Astrocyte (in vitro differentiated cells and primary cell): ENCODE measurements around the gene SLC16A10. TPM values are rescaled to one million over a fixed set of nuclear protein-coding genes. Genes with fewer than 3 reads are reported as not detected.

Experiments
- DNase-seq: peaks from one replicate; pipeline ENCODE4 v3.0.0-alpha.2; 2010; ENCODE audit warnings: low read depth
- FAIRE-seq: peaks from 2 replicates; lab custom pipeline; 2011; peaks lifted over from hg19 to GRCh38; lab: Jason Lieb, UNC
- H2AFZ ChIP-seq: 2 replicates; pipeline ENCODE4 v1.6.0; 2012; ENCODE audit warnings: low read depth, low read length, inconsistent platforms
- H3K27ac ChIP-seq: 2 replicates; pipeline ENCODE4 v1.5.1; 2011; ENCODE audit warnings: low read depth, low read length, inconsistent platforms
- H3K27me3 ChIP-seq: 2 replicates; pipeline ENCODE4 v1.6.0; 2011; ENCODE audit warnings: low read length, inconsistent platforms; ENCODE audit not compliant: insufficient read depth
- H3K36me3 ChIP-seq: 2 replicates; pipeline ENCODE4 v1.5.1; 2011; ENCODE audit warnings: low read length, inconsistent platforms; ENCODE audit not compliant: insufficient read depth
- H3K4me1 ChIP-seq: 2 replicates; pipeline ENCODE4 v1.5.1; 2011; ENCODE audit warnings: low read length, inconsistent platforms; ENCODE audit not compliant: insufficient read depth
- H3K4me2 ChIP-seq: 2 replicates; pipeline ENCODE4 v1.6.0; 2012; ENCODE audit warnings: low read length, inconsistent platforms
- H3K4me3 ChIP-seq: 2 replicates; pipeline ENCODE4 v1.5.1; 2011; ENCODE audit warnings: low read depth, mild to moderate bottlenecking, low read length, inconsistent platforms; ENCODE audit not compliant: insufficient read depth
- H3K79me2 ChIP-seq: 2 replicates; pipeline ENCODE4 v1.6.0; 2012; ENCODE audit warnings: mild to moderate bottlenecking, low read length, inconsistent platforms; ENCODE audit not compliant: insufficient read depth
- H3K9ac ChIP-seq: 2 replicates; pipeline ENCODE4 v1.6.0; 2012; ENCODE audit warnings: mild to moderate bottlenecking, low read length, inconsistent platforms
- H3K9me3 ChIP-seq: 2 replicates; pipeline ENCODE4 v1.5.1; 2012; ENCODE audit warnings: low read depth, mild to moderate bottlenecking, low read length, inconsistent platforms; ENCODE audit not compliant: insufficient read depth
- H4K20me1 ChIP-seq: 2 replicates; pipeline ENCODE4 v1.6.0; 2012; ENCODE audit warnings: low read length, inconsistent platforms; ENCODE audit not compliant: insufficient read depth
- H3K27ac Mint-ChIP-seq: one replicate; pipeline ENCODE4 v1.8.0; 2021; ENCODE audit warnings: mild to moderate bottlenecking, mixed read lengths; ENCODE audit not compliant: unreplicated experiment
- H3K27me3 Mint-ChIP-seq: one replicate; pipeline ENCODE4 v1.8.0; 2021; ENCODE audit warnings: low read depth, mixed read lengths; ENCODE audit not compliant: unreplicated experiment
- H3K36me3 Mint-ChIP-seq: one replicate; pipeline ENCODE4 v1.8.0; 2021; ENCODE audit warnings: low read depth, mixed read lengths; ENCODE audit not compliant: unreplicated experiment
- H3K4me1 Mint-ChIP-seq: one replicate; pipeline ENCODE4 v1.8.0; 2021; ENCODE audit warnings: low read depth, mixed read lengths; ENCODE audit not compliant: unreplicated experiment
- H3K4me3 Mint-ChIP-seq: one replicate; pipeline ENCODE4 v1.8.0; 2021; ENCODE audit warnings: mild to moderate bottlenecking, moderate library complexity, mixed read lengths; ENCODE audit not compliant: unreplicated experiment
- H3K9me3 Mint-ChIP-seq: one replicate; pipeline ENCODE4 v1.8.0; 2021; ENCODE audit warnings: mild to moderate bottlenecking, mixed read lengths; ENCODE audit not compliant: unreplicated experiment
- EZH2 ChIP-seq: IDR thresholded peaks from 2 replicates; pipeline ENCODE4 v1.6.1; 2012; ENCODE audit warnings: mild to moderate bottlenecking, low read length, inconsistent platforms; ENCODE audit not compliant: insufficient read depth
- total RNA-seq: library from RNA; stranded (reverse); gene quantifications from 2 replicates; pipeline ENCODE4 v1.2.1, GENCODE V29; 2021
- TF ChIP-seq, protein P1 (sequence below): IDR thresholded peaks from 2 replicates; pipeline ENCODE4 v1.5.1; 2011; ENCODE audit warnings: low read depth, mild to moderate bottlenecking, inconsistent platforms, low read length, moderate library complexity; ENCODE audit not compliant: insufficient read depth

SLC16A10 gene
- total RNA-seq, 1 donor from 2014 or later = 0.18 TPM

DNA sequence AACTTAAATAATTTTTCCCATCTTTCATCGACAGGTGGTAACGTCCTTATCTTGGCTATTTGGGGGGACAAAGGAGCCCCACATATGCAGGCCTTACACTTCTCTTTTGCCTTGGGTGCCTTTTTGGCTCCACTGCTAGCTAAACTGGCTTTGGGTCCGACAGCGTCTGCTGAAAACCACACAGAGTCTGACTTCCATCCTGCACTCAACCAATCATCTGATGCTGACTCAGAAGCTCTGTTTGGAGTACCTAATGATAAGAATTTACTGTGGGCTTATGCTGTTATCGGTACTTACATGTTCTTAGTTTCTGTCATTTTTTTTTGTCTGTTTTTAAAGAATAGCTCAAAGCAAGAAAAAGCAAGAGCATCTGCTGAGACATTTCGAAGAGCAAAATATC, 178.5 kb downstream of the SLC16A10 start:
- DNase-seq (peak; percentile 76), FAIRE-seq (no peak)
- Histone ChIP-seq H3K4me3 (no peak overlapping the region), H4K20me1 (peaks cover 20% of the 10 kb centered on the region), H3K36me3 (peaks cover 12% of the 10 kb centered on the region), H3K79me2 (peaks cover 29% of the 10 kb centered on the region), H3K4me1 (peaks cover 15% of the 10 kb centered on the region), H3K27me3 (no peaks in the 10 kb centered on the region), H3K4me2 (peak overlapping the region; percentile 8), H3K9ac (no peak overlapping the region), H3K9me3 (no peaks in the 10 kb centered on the region), H3K27ac (no peak overlapping the region), H2AFZ (no peak overlapping the region)
- H3K27me3 Mint-ChIP-seq = no peaks in the 10 kb centered on the region
- H3K4me1 Mint-ChIP-seq = peaks cover 27% of the 10 kb centered on the region
- peaks cover 16% of the 10 kb centered on the region for H3K36me3 Mint-ChIP-seq
- H3K27ac Mint-ChIP-seq = no peak overlapping the region
- TF ChIP-seq, protein P1, sequence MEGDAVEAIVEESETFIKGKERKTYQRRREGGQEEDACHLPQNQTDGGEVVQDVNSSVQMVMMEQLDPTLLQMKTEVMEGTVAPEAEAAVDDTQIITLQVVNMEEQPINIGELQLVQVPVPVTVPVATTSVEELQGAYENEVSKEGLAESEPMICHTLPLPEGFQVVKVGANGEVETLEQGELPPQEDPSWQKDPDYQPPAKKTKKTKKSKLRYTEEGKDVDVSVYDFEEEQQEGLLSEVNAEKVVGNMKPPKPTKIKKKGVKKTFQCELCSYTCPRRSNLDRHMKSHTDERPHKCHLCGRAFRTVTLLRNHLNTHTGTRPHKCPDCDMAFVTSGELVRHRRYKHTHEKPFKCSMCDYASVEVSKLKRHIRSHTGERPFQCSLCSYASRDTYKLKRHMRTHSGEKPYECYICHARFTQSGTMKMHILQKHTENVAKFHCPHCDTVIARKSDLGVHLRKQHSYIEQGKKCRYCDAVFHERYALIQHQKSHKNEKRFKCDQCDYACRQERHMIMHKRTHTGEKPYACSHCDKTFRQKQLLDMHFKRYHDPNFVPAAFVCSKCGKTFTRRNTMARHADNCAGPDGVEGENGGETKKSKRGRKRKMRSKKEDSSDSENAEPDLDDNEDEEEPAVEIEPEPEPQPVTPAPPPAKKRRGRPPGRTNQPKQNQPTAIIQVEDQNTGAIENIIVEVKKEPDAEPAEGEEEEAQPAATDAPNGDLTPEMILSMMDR = no peak
- TF ChIP-seq EZH2 = no peak
- no peak overlapping the region for H3K4me3 Mint-ChIP-seq
- no peaks in the 10 kb centered on the region for H3K9me3 Mint-ChIP-seq

DNA sequence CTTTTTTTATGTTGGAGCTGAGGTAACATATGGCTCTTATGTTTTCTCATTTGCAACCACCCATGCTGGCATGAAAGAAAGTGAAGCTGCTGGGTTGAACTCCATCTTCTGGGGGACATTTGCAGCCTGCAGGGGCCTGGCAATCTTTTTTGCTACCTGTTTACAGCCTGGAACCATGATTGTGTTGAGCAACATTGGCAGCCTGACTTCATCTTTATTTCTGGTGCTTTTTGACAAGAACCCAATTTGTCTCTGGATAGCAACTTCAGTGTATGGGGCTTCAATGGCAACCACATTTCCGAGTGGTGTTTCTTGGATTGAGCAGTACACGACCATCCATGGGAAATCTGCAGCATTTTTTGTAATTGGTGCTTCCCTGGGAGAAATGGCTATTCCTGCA, 179.0 kb downstream of the SLC16A10 start:
- no peak overlapping the region for H3K27ac Mint-ChIP-seq
- Histone ChIP-seq H3K9ac (no peak overlapping the region), H2AFZ (no peak overlapping the region), H3K9me3 (no peaks in the 10 kb centered on the region), H4K20me1 (peaks cover 20% of the 10 kb centered on the region), H3K79me2 (peaks cover 25% of the 10 kb centered on the region), H3K4me3 (no peak overlapping the region), H3K4me2 (peak overlapping the region; percentile 8), H3K4me1 (peaks cover 15% of the 10 kb centered on the region), H3K27me3 (no peaks in the 10 kb centered on the region), H3K36me3 (peaks cover 12% of the 10 kb centered on the region), H3K27ac (no peak overlapping the region)
- no peaks in the 10 kb centered on the region for H3K27me3 Mint-ChIP-seq
- H3K4me1 Mint-ChIP-seq = peaks cover 27% of the 10 kb centered on the region
- peaks cover 16% of the 10 kb centered on the region for H3K36me3 Mint-ChIP-seq
- TF ChIP-seq, protein P1 = no peak
- TF ChIP-seq EZH2 = no peak
- FAIRE-seq (no peak), DNase-seq (no peak)
- no peaks in the 10 kb centered on the region for H3K9me3 Mint-ChIP-seq
- no peak overlapping the region for H3K4me3 Mint-ChIP-seq

DNA sequence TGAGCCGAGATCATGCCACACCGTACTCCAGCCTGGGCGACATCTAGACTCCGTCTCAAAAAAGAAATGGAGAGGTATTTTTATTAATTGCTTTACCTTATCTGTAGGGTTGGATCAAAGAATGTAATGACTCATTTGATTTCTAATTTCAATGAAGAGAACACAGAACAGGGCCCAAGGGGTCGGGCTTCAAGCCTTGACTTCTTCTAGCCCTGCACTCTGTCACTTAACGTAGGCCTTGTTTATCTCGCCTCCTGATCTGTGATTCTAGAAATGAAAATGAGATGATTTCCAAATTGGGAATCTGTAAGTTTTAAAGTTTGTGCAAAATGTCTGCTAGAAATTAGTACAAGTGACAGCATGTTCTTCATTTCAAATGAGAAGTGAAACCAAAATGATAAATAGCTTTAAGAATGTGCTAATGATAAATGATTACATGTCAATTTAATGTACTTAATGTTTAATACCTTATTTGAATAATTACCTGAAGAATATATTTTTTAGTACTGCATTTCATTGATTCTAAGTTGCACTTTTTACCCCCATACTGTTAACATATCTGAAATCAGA, 180.5 kb downstream of the SLC16A10 start:
- Histone ChIP-seq H3K9me3 (no peaks in the 10 kb centered on the region), H3K27ac (no peak overlapping the region), H3K27me3 (no peaks in the 10 kb centered on the region), H2AFZ (no peak overlapping the region), H3K9ac (no peak overlapping the region), H3K4me2 (no peak overlapping the region), H4K20me1 (peaks cover 20% of the 10 kb centered on the region), H3K36me3 (peaks cover 12% of the 10 kb centered on the region), H3K79me2 (peaks cover 13% of the 10 kb centered on the region), H3K4me1 (peaks cover 15% of the 10 kb centered on the region), H3K4me3 (no peak overlapping the region)
- TF ChIP-seq, protein P1 = no peak
- TF ChIP-seq EZH2 = no peak
- Mint-ChIP-seq H3K4me1 (peaks cover 27% of the 10 kb centered on the region), H3K4me3 (no peak overlapping the region), H3K36me3 (peaks cover 18% of the 10 kb centered on the region), H3K27me3 (no peaks in the 10 kb centered on the region), H3K27ac (no peak overlapping the region), H3K9me3 (no peaks in the 10 kb centered on the region)
- FAIRE-seq = no peak
- DNase-seq = no peak
